GM18502 (cell line): ENCODE measurements around the gene ATL1.
A peak's percentile ranks its signal among the peaks of the same experiment; 100 is the strongest.
"Not testable (repeated sequence)": the region's sequence is repeated elsewhere in the genome, so short reads cannot be mapped to it uniquely, and the experiment has no call there.

ENCODE experiments used
- ATAC-seq: cut with Tn5 transposase; IDR thresholded peaks from one replicate; pipeline ENCODE4 v1.9.1; 2021; ENCODE audit warnings: mild to moderate bottlenecking; ENCODE audit not compliant: unreplicated experiment, poor library complexity

Gene ATL1

GRCh38 chr14:50599700-50600444 lies 39.9 kb downstream of the ATL1 start:
- no peak for ATAC-seq

- ATAC-seq = no peak
Measured at GRCh38 chr14:50600849-50601248, 40.9 kb downstream of the ATL1 start.

GRCh38 chr14:50601394-50601793 lies 41.4 kb downstream of the ATL1 start:
- no peak for ATAC-seq

DNA sequence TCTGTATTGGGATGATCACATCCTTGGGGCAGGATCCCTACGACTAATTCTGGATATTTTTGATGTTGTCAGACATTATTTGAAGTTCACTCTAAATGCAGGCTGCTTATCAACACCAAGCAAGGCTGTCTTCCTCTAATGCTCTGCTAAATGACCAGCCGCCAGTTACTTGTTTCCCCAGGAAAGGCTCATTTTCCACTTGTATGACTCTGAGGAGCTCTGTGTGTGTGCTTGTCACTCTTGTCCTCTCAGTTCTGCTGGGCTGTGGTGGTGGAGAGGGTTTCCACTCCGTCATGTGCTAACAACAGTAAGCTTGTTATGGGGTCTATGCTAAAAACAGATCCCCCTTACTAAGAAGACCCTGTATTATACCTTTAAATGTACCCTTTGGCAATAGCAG lies 42.1 kb downstream of the ATL1 start:
- ATAC-seq = no peak

- no peak for ATAC-seq
Measured at GRCh38 chr14:50603565-50603964, 43.6 kb downstream of the ATL1 start.

DNA sequence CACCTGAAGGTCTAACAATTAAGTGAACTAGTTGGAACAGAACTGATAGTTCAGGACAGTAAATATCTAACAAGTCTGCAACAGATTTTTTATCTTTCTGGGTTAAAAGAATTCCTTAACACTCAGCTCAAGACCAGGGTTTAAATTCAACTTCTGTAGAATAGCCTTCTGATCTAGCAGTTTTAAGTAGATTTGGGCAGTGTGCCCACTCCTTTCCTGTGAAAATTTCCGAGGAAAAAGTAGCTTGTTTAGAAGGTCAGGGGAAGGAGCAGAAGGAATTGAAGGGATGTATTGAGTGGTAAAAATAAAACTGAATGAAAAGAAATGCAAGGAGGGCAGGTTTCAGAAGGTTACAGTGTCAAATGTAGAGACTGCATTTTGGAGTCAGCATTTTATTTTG lies 45.8 kb downstream of the ATL1 start:
- ATAC-seq = no peak

- ATAC-seq = no peak
Measured at GRCh38 chr14:50606468-50606867, 46.5 kb downstream of the ATL1 start.

DNA sequence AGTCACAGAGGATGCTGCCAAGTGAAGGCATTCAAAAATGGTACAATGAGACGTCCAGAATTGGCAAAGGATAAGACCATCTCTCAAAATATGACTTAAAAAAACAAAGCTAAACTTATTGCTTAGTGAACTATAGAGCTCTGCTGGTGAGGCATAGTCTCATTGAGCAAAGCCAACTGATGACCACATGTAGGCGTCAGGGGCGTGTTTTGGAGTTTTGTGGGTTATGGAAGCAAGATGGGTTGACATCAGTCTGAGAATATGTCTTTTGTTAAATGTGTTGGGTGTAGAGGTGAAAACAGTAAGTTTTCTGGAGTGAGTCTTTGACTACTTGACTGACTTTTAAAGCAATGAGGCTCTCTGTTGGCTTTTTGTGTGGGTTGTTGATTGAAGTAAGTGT lies 47.2 kb downstream of the ATL1 start:
- ATAC-seq = no peak

DNA sequence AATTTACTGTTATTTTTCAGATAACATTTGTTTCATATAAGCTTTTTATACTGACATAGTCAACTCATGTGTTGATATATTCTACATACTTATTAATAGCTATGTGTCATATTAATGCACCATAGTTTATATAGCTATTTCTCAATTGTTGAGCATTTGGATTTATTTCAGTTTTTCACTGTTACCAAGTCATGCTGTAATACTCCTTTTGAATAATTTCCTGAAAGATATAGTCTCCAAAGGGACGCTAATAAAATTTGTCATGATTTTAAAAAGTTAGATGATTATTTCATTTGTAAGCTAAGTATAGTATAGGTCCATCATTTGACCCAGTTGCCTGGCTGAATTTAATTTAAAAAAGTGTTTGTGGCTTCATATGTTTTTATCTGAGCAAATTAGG lies 47.8 kb downstream of the ATL1 start:
- ATAC-seq = no peak

DNA sequence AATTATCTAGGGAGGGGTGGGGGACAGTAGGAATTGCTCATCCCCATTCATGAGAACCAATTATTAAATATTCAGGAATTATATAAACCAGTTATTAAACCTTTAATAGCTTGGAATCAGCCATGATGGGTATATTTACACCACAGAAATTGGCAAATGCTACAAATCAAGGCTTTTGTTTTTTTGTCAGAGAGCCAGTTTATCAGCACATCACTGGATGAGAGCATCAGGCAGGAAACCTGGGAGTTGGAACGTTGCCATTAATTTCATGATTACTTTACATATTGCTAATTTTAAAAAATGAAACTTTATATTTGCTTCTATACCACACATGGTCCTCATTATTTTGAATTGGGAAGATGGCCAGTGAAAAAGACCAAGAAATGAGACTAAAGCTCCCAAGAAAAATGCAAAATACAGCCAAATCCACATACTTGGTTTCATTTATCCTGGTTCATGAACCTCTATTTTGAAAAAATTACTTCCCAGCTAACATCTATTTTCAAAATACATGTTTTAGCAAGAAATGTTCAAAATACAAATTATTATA lies 48.4 kb downstream of the ATL1 start:
- no peak for ATAC-seq

GRCh38 chr14:50610465-50610864 lies 50.5 kb downstream of the ATL1 start:
- ATAC-seq = no peak

GRCh38 chr14:50612806-50613205 lies 52.9 kb downstream of the ATL1 start:
- no peak for ATAC-seq

- no peak for ATAC-seq
Measured at GRCh38 chr14:50615056-50615455, 55.1 kb downstream of the ATL1 start.

- ATAC-seq = no peak
Measured at GRCh38 chr14:50615552-50615951, 55.6 kb downstream of the ATL1 start.

DNA sequence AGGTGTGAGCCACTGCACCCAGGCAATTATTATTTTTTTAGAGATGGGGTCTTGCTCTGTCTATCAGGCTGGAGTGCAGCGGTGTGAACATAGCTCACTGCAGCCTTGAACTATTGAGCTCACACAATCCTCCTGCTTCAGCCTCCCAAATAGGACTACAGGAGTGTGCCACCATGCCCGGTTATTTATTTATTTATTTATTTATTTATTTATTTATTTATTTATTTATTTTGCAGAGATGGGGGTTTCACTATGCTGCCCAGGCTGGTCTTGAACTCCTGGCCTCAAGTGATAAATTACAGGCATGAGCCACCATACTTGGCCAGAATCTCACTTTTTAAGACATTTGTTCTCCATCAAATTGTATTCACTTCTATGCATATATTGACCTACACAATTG lies 56.3 kb downstream of the ATL1 start:
- no peak for ATAC-seq

GRCh38 chr14:50619569-50620141 lies 59.7 kb downstream of the ATL1 start:
- peak; percentile 58 for ATAC-seq

DNA sequence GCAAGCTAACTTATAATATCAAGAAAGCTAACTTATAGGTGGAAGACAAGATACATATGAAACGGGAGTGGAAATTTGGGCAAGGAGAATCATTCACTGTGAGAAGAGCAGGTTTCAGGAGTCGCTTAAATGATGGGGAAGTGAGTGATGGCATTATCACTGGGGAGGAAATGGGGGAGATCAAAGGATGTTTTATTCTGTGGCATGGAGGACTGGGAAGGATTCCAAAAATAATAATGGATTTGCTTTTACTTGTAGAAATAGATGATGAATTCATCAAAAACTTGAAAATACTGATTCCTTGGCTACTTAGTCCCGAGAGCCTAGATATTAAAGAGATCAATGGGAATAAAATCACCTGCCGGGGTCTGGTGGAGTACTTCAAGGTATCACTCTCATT lies 60.4 kb downstream of the ATL1 start:
- ATAC-seq = no peak

GRCh38 chr14:50622978-50623377 lies 63.0 kb downstream of the ATL1 start:
- ATAC-seq = no peak

GRCh38 chr14:50624447-50624846 lies 64.5 kb downstream of the ATL1 start:
- ATAC-seq = no peak

GRCh38 chr14:50624947-50625346 lies 65.0 kb downstream of the ATL1 start:
- not testable (repeated sequence) for ATAC-seq

- ATAC-seq = no peak
Measured at GRCh38 chr14:50631408-50631821, 71.5 kb downstream of the ATL1 start.

DNA sequence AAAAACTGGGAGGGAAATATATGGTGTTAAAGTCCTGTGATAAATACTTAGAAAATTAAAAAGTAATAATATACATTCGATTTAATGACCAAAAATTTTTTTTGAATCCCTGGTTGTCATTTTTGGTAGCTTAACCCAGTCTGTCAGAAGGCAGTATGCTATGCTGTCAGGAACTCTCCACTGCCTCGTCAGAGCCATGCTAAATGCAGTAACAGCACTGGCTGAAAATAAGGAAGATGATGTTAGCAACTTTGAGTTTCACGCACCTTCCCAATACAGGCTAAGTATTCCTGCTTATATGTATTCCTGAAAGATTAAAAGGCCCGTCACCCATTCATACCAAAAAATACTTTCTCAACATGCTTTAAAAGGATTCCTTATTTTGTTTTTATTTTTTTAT lies 74.0 kb downstream of the ATL1 start:
- no peak for ATAC-seq
